OCI-LY1 (cell line): ENCODE data around the gene ZNF624.
"Not testable (repeated sequence)": the region's sequence is repeated elsewhere in the genome, so short reads cannot be mapped to it uniquely, and the experiment has no call there.

ENCODE experiments used
- H2AFZ ChIP-seq: fragments of 200-600 bp; sonication (generic), shearing (Covaris generic); 2 replicates; pipeline ENCODE4 v1.6.0; 2014; ENCODE audit warnings: antibody characterized with exemption, mild to moderate bottlenecking, low read length
- H3F3A ChIP-seq: fragments of 200-600 bp; sonication (generic), shearing (Covaris generic); 2 replicates; pipeline ENCODE4 v1.6.0; 2014; ENCODE audit warnings: mild to moderate bottlenecking, antibody characterized with exemption, low read length, moderate library complexity; ENCODE audit not compliant: insufficient read depth
- H3K27ac ChIP-seq: fragments of 200-600 bp; sonication (generic); 2 replicates; pipeline ENCODE4 v1.5.1; 2014; ENCODE audit warnings: low read length, mixed run types, mild to moderate bottlenecking, low read depth; ENCODE audit not compliant: poor library complexity, severe bottlenecking
- H3K27me3 ChIP-seq: fragments of 200-600 bp; sonication (generic); 2 replicates; pipeline ENCODE4 v1.6.0; 2014; ENCODE audit warnings: antibody characterized with exemption, mild to moderate bottlenecking, low read length, moderate library complexity; ENCODE audit not compliant: insufficient read depth
- H3K36me3 ChIP-seq: fragments of 200-600 bp; sonication (generic); 2 replicates; pipeline ENCODE4 v1.6.1; 2014; ENCODE audit warnings: mild to moderate bottlenecking, antibody characterized with exemption, low read length, moderate library complexity, mixed read lengths; ENCODE audit not compliant: insufficient read depth
- H3K4me1 ChIP-seq: fragments of 200-600 bp; sonication (generic); 2 replicates; pipeline ENCODE4 v1.5.1; 2014; ENCODE audit warnings: mild to moderate bottlenecking, low read length, moderate library complexity; ENCODE audit not compliant: insufficient read depth, severe bottlenecking
- H3K4me2 ChIP-seq: fragments of 200-600 bp; sonication (generic), shearing (Covaris generic); 2 replicates; pipeline ENCODE4 v1.6.1; 2014; ENCODE audit warnings: low read length
- H3K4me3 ChIP-seq: fragments of 200-600 bp; sonication (generic); 2 replicates; pipeline ENCODE4 v1.5.1; 2014; ENCODE audit warnings: low read length, low read depth, mild to moderate bottlenecking, mixed read lengths; ENCODE audit not compliant: poor library complexity, severe bottlenecking
- H3K79me2 ChIP-seq: fragments of 200-600 bp; shearing (Covaris generic); 2 replicates; pipeline ENCODE4 v1.6.1; 2016; ENCODE audit warnings: mixed run types, low read length, mixed read lengths; ENCODE audit not compliant: insufficient read depth
- H3K9ac ChIP-seq: fragments of 200-600 bp; sonication (generic), shearing (Covaris generic); 2 replicates; pipeline ENCODE4 v1.6.1; 2014; ENCODE audit warnings: mild to moderate bottlenecking, low read length, mixed read lengths
- H3K9me2 ChIP-seq: fragments of 200-600 bp; sonication (generic), shearing (Covaris generic); 2 replicates; pipeline ENCODE4 v1.6.1; 2014; ENCODE audit warnings: low read depth, mild to moderate bottlenecking, low read length, mixed read lengths
- H3K9me3 ChIP-seq: fragments of 200-600 bp; shearing (Covaris generic); 2 replicates; pipeline ENCODE4 v1.6.1; 2014; ENCODE audit warnings: low read length, mixed read lengths
- H4K20me1 ChIP-seq: fragments of 200-600 bp; sonication (generic), shearing (Covaris generic); 2 replicates; pipeline ENCODE4 v1.6.0; 2016; ENCODE audit warnings: mild to moderate bottlenecking, low read length; ENCODE audit not compliant: insufficient read depth
- EZH2 ChIP-seq: fragments of 200-600 bp; sonication (generic), shearing (Covaris generic); IDR thresholded peaks from 2 replicates; pipeline ENCODE4 v1.8.0; 2017; ENCODE audit warnings: borderline replicate concordance, mixed run types, mild to moderate bottlenecking, antibody characterized with exemption, low read length, moderate library complexity, mixed read lengths
- TF ChIP-seq, protein P1 (sequence below): fragments of 200-600 bp; sonication (generic), shearing (Covaris generic); IDR thresholded peaks from 2 replicates; pipeline ENCODE4 v1.5.1; 2017; ENCODE audit warnings: mild to moderate bottlenecking, antibody characterized with exemption, low read length, moderate library complexity, mixed read lengths

Gene ZNF624

DNA sequence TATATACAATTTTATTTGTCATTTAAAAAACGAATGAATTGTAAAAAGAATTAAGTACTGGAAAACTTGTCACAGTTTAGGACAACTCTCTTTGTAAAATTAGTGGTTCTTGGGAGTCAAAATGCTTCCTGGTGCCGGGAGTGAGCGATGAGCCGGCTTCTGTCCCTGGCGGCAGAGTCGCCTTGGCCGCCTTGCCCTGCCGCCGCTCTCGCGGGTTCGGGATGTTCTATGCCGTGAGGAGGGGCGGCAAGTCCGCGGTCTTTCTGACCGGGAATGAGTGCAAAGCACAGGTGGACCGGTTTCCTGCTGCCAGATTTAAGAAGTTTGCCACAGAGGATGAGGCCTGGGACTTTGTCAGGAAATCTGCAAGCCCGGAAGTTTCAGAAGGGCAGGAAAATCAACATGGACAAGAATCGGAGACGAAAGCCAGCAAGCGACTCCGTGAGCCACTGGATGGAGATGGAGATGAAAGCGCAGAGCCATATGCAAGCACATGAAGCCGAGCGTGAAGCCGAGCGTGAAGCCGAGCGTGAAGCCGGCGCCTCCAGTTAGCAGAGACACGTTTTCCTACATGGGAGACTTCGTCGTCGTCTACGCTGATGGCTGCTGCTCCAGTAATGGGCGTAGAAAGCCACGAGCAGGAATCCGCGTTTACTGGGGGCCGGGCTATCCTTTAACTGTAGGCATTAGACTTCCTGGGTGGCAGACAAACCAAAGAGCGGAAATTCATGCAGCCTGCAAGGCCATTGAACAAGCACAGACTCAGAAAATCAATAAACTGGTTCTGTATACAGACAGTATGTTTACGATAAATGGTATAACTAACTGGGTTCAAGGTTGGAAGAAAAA is 29.9 kb upstream of the ZNF624 start:
- H3K9me3 ChIP-seq, H3K4me2 ChIP-seq, H3K27ac ChIP-seq, H3K9me2 ChIP-seq, H4K20me1 ChIP-seq, H2AFZ ChIP-seq, H3K9ac ChIP-seq, H3K4me3 ChIP-seq, H3K4me1 ChIP-seq, H3K27me3 ChIP-seq, H3F3A ChIP-seq, H3K36me3 ChIP-seq, H3K79me2 ChIP-seq: not testable (repeated sequence)

DNA sequence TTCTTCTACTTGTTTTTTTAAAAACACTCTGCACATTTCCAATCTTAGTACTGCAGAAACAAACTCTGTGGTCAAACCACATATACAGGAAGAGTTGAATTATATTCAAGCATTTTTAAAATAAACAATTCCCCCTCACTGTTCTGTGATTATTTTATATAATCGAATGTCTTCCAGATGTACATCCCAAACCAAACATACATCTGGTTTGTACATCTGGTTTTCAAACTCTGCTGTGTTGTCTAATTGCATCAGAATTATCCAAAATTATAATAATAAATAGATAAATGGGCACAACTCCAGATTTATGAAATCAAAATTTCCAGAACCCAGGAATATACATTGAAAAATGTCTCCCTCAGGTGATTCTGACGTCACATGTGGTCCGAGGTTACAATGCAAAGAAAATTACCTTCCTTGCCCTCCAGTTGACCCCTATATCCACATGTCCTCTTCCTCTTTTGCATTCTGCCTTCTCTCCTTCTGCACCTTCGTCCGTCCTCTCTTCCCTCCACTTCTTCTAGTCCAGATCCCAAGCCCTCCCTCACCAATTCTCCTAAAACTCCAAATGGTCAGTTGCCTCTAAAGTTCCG is 23.1 kb upstream of the ZNF624 start:
- no peak overlapping the region for H2AFZ ChIP-seq
- TF ChIP-seq, protein P1, sequence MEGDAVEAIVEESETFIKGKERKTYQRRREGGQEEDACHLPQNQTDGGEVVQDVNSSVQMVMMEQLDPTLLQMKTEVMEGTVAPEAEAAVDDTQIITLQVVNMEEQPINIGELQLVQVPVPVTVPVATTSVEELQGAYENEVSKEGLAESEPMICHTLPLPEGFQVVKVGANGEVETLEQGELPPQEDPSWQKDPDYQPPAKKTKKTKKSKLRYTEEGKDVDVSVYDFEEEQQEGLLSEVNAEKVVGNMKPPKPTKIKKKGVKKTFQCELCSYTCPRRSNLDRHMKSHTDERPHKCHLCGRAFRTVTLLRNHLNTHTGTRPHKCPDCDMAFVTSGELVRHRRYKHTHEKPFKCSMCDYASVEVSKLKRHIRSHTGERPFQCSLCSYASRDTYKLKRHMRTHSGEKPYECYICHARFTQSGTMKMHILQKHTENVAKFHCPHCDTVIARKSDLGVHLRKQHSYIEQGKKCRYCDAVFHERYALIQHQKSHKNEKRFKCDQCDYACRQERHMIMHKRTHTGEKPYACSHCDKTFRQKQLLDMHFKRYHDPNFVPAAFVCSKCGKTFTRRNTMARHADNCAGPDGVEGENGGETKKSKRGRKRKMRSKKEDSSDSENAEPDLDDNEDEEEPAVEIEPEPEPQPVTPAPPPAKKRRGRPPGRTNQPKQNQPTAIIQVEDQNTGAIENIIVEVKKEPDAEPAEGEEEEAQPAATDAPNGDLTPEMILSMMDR, result no peak
- no peak for TF ChIP-seq EZH2
- no peaks in the 10 kb centered on the region for H4K20me1 ChIP-seq
- no peaks in the 10 kb centered on the region for H3K4me1 ChIP-seq
- no peak overlapping the region for H3K4me2 ChIP-seq
- no peaks in the 10 kb centered on the region for H3K9me2 ChIP-seq
- no peaks in the 10 kb centered on the region for H3F3A ChIP-seq
- no peak overlapping the region for H3K27ac ChIP-seq
- no peak overlapping the region for H3K4me3 ChIP-seq
- H3K9ac ChIP-seq, result no peak overlapping the region
- H3K9me3 ChIP-seq, result no peaks in the 10 kb centered on the region
- no peaks in the 10 kb centered on the region for H3K27me3 ChIP-seq
- no peaks in the 10 kb centered on the region for H3K79me2 ChIP-seq
- H3K36me3 ChIP-seq, result no peaks in the 10 kb centered on the region

DNA sequence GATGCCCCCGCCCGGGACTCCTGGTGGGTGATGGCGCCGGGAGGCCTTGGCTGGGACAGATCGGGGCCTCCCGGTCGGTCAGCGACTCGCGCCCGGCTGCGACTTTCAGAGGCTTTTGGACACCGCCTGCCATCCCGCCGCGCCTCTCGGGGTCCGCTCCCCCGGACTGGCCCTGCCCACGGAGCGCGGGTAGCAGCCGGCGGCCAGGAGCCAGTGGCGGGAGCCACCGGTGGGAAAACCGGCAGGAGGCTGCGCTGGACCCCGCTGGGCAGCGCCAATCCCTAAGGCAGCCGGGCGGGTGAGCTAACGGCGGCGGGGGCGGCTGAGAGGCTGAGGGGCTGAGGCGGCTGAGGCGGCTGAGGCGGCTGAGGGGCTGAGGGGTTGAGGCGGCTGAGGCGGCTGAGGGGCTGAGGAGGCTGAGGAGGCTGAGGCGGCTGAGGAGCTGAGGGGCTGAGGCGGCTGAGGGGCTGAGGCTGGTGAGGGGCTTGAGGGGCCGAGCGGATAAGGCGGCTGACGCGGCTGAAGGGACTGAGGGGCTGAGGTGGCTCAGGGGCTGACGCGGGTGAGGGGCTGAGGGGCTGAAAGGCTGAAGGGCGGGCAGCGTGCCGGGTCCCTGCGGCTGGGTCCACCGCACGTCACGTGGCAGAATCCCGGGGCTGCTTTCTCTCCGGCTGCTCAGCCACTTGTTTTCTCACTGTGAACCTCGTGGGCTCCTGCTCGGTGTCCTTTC is 13.4 kb upstream of the ZNF624 start:
- not testable (repeated sequence) for H3K36me3 ChIP-seq, H3K4me1 ChIP-seq, H3K27ac ChIP-seq, H3K9me3 ChIP-seq, H2AFZ ChIP-seq, H3K79me2 ChIP-seq, H3K27me3 ChIP-seq, H3K4me3 ChIP-seq, H3F3A ChIP-seq, H3K9ac ChIP-seq, H3K9me2 ChIP-seq, H4K20me1 ChIP-seq, H3K4me2 ChIP-seq

DNA sequence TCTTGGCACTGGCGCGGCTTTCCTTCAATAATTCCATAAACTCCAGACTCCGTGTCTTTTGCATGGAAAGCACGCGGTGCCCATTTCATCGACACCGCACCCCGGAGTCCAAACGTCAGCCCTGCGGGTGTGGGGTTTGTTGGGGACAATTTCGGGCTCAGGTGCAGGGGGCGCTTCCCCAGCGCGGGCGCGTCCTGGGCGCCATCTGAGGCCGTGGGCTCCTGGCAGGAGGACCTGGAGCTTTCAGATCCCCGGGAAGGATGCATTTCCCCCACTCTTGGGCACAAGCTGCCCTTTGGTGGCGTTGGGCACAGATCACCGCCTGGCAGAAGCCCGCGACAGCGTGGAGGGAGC is 12.9 kb upstream of the ZNF624 start:
- not testable (repeated sequence) for H3K27me3 ChIP-seq, H3K79me2 ChIP-seq, H2AFZ ChIP-seq, H3K36me3 ChIP-seq, H3K4me1 ChIP-seq, H3K9ac ChIP-seq, H3K9me2 ChIP-seq, H3K4me2 ChIP-seq, H3K27ac ChIP-seq, H4K20me1 ChIP-seq, H3K4me3 ChIP-seq, H3K9me3 ChIP-seq, H3F3A ChIP-seq
